Loucy (cell line): ENCODE measurements around the gene CMTM3.

ENCODE experiments used
- H2AFZ ChIP-seq: fragments of 200-600 bp; sonication (generic); 2 replicates; pipeline ENCODE4 v1.6.0; 2016; ENCODE audit warnings: antibody characterized with exemption, mild to moderate bottlenecking, low read length, moderate library complexity
- H3F3A ChIP-seq: fragments of 200-600 bp; 2 replicates; pipeline ENCODE4 v1.6.0; 2016; ENCODE audit warnings: antibody characterized with exemption, low read depth, mild to moderate bottlenecking
- H3K27me3 ChIP-seq: fragments of 200-600 bp; sonication (generic); 2 replicates; pipeline ENCODE4 v1.6.1; 2014; ENCODE audit warnings: low read length, mild to moderate bottlenecking; ENCODE audit not compliant: insufficient read depth, poor library complexity, severe bottlenecking
- H3K36me3 ChIP-seq: fragments of 200-600 bp; sonication (generic); 2 replicates; pipeline ENCODE4 v1.6.1; 2016; ENCODE audit warnings: low read length; ENCODE audit not compliant: insufficient read depth
- H3K4me1 ChIP-seq: fragments of 200-600 bp; sonication (generic); 2 replicates; pipeline ENCODE4 v1.5.1; 2014; ENCODE audit warnings: low read length, mild to moderate bottlenecking; ENCODE audit not compliant: insufficient read depth, poor library complexity, severe bottlenecking
- H3K4me2 ChIP-seq: fragments of 200-600 bp; sonication (generic); 2 replicates; pipeline ENCODE4 v1.6.0; 2014; ENCODE audit warnings: antibody characterized with exemption, low read length, low read depth, mild to moderate bottlenecking; ENCODE audit not compliant: poor library complexity, severe bottlenecking
- H3K4me3 ChIP-seq: fragments of 200-600 bp; sonication (generic); 2 replicates; pipeline ENCODE4 v1.5.1; 2014; ENCODE audit warnings: low read length, mild to moderate bottlenecking, mixed read lengths; ENCODE audit not compliant: poor library complexity, severe bottlenecking
- H3K79me2 ChIP-seq: fragments of 200-600 bp; sonication (generic); 2 replicates; pipeline ENCODE4 v1.6.1; 2014; ENCODE audit warnings: low read length; ENCODE audit not compliant: insufficient read depth
- H3K9ac ChIP-seq: fragments of 200-600 bp; sonication (generic); 2 replicates; pipeline ENCODE4 v1.6.0; 2014; ENCODE audit warnings: mild to moderate bottlenecking, low read depth, low read length, moderate library complexity; ENCODE audit not compliant: poor library complexity, severe bottlenecking
- H3K9me2 ChIP-seq: fragments of 200-600 bp; sonication (generic); replicated peaks from 2 replicates; pipeline ENCODE4 v1.6.1; 2016; ENCODE audit warnings: low read depth, low read length, mixed read lengths
- H3K9me3 ChIP-seq: fragments of 200-600 bp; sonication (generic); 2 replicates; pipeline ENCODE4 v1.6.1; 2014; ENCODE audit warnings: mild to moderate bottlenecking, antibody characterized with exemption, low read length, low read depth; ENCODE audit not compliant: insufficient read depth
- H4K20me1 ChIP-seq: fragments of 200-600 bp; sonication (generic); 2 replicates; pipeline ENCODE4 v1.6.0; 2014; ENCODE audit warnings: antibody characterized with exemption, low read length, mild to moderate bottlenecking; ENCODE audit not compliant: insufficient read depth, poor library complexity, severe bottlenecking
- EZH2phosphoT487 ChIP-seq: fragments of 200-600 bp; IDR thresholded peaks from 2 replicates; pipeline ENCODE4 v1.6.1; 2018; ENCODE audit warnings: antibody characterized with exemption, mild to moderate bottlenecking, moderate library complexity, borderline replicate concordance
- TF ChIP-seq, protein P1 (sequence below): fragments of 200-600 bp; sonication (generic); conservative IDR thresholded peaks from 2 replicates; pipeline ENCODE4 v1.5.1; 2014; ENCODE audit warnings: mild to moderate bottlenecking, antibody characterized with exemption, low read length

CMTM3 gene

DNA sequence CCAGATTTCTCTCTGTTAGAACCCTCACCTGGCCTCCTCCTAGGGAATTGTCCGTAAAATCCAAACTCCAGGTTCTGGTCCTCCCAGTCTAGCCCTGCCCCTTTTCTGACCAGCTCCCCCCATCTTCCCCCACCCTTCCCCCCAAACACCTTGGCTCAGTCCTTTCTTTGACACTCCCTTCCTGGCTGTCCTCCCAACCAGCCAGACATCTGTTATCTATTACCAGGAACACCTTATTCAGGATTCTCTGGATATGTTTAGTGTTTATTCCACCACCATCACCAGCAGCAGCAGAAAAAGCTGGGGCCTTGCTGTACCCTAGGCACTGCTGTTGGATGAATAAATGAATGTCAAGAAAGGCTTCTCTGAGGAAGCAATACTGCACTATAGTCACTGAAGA lies 4.0 kb upstream of the CMTM3 start:
- no peak for TF ChIP-seq EZH2phosphoT487
- TF ChIP-seq, protein P1, sequence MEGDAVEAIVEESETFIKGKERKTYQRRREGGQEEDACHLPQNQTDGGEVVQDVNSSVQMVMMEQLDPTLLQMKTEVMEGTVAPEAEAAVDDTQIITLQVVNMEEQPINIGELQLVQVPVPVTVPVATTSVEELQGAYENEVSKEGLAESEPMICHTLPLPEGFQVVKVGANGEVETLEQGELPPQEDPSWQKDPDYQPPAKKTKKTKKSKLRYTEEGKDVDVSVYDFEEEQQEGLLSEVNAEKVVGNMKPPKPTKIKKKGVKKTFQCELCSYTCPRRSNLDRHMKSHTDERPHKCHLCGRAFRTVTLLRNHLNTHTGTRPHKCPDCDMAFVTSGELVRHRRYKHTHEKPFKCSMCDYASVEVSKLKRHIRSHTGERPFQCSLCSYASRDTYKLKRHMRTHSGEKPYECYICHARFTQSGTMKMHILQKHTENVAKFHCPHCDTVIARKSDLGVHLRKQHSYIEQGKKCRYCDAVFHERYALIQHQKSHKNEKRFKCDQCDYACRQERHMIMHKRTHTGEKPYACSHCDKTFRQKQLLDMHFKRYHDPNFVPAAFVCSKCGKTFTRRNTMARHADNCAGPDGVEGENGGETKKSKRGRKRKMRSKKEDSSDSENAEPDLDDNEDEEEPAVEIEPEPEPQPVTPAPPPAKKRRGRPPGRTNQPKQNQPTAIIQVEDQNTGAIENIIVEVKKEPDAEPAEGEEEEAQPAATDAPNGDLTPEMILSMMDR, result no peak
- H3K4me3 ChIP-seq, result no peak overlapping the region

DNA sequence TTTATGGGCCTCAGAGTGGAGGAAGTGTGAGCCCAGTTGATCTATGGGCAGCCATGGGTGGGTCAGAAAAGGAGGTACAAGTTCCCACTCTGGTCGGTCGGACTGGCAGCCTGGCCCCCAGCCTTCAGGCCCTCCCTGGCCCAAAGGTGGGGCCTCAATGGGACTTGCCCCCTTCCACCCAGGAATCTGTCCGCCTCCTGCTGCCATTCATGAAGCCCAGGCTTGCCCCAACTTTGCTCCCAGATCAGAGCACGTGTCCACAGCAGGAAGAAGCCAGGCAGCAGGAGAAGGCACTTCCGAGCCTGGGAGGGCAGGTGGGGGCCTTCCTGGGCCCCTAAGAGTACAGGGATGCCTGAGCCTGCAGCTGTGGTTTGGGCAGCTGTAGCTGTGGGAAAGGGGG lies 3.0 kb upstream of the CMTM3 start:
- H3K27me3 ChIP-seq, result peaks cover 6% of the 10 kb centered on the region
- no peaks in the 10 kb centered on the region for H3K36me3 ChIP-seq
- TF ChIP-seq, protein P1, result no peak
- no peak for TF ChIP-seq EZH2phosphoT487
- H3K9me2 ChIP-seq, result no peaks in the 10 kb centered on the region
- H3K4me2 ChIP-seq, result no peak overlapping the region
- H3F3A ChIP-seq, result peaks cover 3% of the 10 kb centered on the region; the same call in 1 of the 2 replicates
- no peak overlapping the region for H3K4me3 ChIP-seq
- peaks cover 6% of the 10 kb centered on the region; the same call in 1 of the 2 replicates for H3K9me3 ChIP-seq
- H3K9ac ChIP-seq, result no peak overlapping the region
- H3K4me1 ChIP-seq, result peaks cover 17% of the 10 kb centered on the region
- H3K79me2 ChIP-seq, result peaks cover 18% of the 10 kb centered on the region
- peaks cover 16% of the 10 kb centered on the region for H4K20me1 ChIP-seq
- no peak overlapping the region for H2AFZ ChIP-seq

More for the DNA sequence above, 4.0 kb upstream of the CMTM3 start:
- peaks cover 6% of the 10 kb centered on the region; the same call in 1 of the 2 replicates for H3K9me3 ChIP-seq
- H3F3A ChIP-seq, result peaks cover 3% of the 10 kb centered on the region; the same call in 1 of the 2 replicates
- H4K20me1 ChIP-seq, result peaks cover 6% of the 10 kb centered on the region
- peaks cover 8% of the 10 kb centered on the region for H3K79me2 ChIP-seq
- peaks cover 8% of the 10 kb centered on the region for H3K4me1 ChIP-seq
- no peak overlapping the region for H3K9ac ChIP-seq
- peaks cover 6% of the 10 kb centered on the region for H3K27me3 ChIP-seq
- H3K36me3 ChIP-seq, result no peaks in the 10 kb centered on the region
- H3K9me2 ChIP-seq, result no peaks in the 10 kb centered on the region
- H2AFZ ChIP-seq, result no peak overlapping the region
- no peak overlapping the region for H3K4me2 ChIP-seq

DNA sequence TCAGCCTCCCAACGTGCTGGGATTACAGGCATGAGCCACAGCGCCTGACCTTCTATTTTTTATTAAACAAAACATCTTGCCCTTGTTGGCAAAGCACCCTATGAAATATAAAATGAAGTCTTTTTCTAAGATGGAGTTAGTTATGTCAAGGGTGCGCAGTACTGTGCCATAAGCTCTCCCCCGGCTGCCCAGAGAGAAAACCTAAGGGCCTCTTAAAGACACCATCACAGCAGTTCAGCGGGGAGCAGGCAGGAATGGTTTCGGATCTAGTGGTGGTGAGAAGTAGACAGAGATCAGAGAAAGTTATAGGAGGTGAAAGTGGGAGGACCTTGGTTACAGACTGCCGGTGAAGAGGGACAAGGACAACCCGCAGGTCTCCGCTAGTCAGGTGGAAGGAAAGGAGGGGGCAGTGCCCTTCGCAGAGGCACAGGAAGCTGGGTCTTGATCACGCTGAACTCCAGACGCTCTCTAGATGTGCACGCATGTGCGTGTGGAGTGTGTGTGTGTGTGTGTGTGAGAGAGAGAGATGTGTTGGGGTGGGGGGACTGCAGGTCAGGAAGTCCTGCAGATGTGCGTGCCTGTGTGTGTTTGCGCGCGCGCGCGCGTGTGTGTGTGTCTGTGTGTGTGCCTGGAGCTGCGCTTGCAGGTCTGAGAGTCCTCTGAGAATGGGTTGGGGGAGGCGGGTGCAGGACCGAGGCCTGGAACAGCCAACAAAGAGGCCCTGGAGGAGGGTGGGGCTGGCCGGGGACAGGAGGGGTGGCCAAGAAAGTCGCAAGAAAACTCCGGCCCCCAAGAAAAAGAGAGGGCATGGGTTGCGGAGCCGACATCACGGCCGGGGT lies 748 bp upstream of the CMTM3 start:
- peaks cover 6% of the 10 kb centered on the region for H3K27me3 ChIP-seq
- H3K4me1 ChIP-seq, result peaks cover 36% of the 10 kb centered on the region
- H4K20me1 ChIP-seq, result peaks cover 38% of the 10 kb centered on the region
- H3K36me3 ChIP-seq, result no peaks in the 10 kb centered on the region; the same call in 1 of the 2 replicates
- peak overlapping the region; percentile 89 for H3K4me3 ChIP-seq
- H3F3A ChIP-seq, result peaks cover 3% of the 10 kb centered on the region; the same call in 1 of the 2 replicates
- H3K4me2 ChIP-seq, result peak overlapping the region; percentile 81
- TF ChIP-seq, protein P1, result no peak
- no peak for TF ChIP-seq EZH2phosphoT487
- no peaks in the 10 kb centered on the region for H3K9me2 ChIP-seq
- peaks cover 6% of the 10 kb centered on the region; the same call in 1 of the 2 replicates for H3K9me3 ChIP-seq
- H2AFZ ChIP-seq, result peak overlapping the region; percentile 87
- peak overlapping the region; percentile 93 for H3K9ac ChIP-seq
- H3K79me2 ChIP-seq, result peaks cover 37% of the 10 kb centered on the region
